IMR-90 (cell line): ENCODE results near the gene NLRC5.

Experiments
- CEBPB ChIP-seq: IDR thresholded peaks from 2 replicates; pipeline ENCODE4 v1.6.1; 2012; ENCODE audit warnings: low read depth, low read length, improper control_type of control experiment
- CHD1 ChIP-seq: IDR thresholded peaks from 2 replicates; pipeline ENCODE4 v1.6.1; 2012; ENCODE audit warnings: low read depth, low read length, improper control_type of control experiment
- ELK1 ChIP-seq: fragments of 150-350 bp; IDR thresholded peaks from 2 replicates; pipeline ENCODE4 v1.6.1; 2016; ENCODE audit warnings: low read depth, mild to moderate bottlenecking, low read length, moderate library complexity, borderline replicate concordance
- FOS ChIP-seq: fragments of 150-350 bp; IDR thresholded peaks from 2 replicates; pipeline ENCODE4 v1.6.1; 2016; ENCODE audit warnings: low read depth, low read length
- MAFK ChIP-seq: IDR thresholded peaks from 2 replicates; pipeline ENCODE4 v1.6.1; 2012; ENCODE audit warnings: low read depth, low read length, improper control_type of control experiment
- MAZ ChIP-seq: IDR thresholded peaks from 2 replicates; pipeline ENCODE4 v1.6.1; 2012; ENCODE audit warnings: low read depth, mild to moderate bottlenecking, low read length, improper control_type of control experiment, moderate library complexity, borderline replicate concordance
- POLR2A ChIP-seq: IDR thresholded peaks from 2 replicates; pipeline ENCODE4 v1.6.1; 2012; ENCODE audit warnings: mild to moderate bottlenecking, low read depth, low read length
- RAD21 ChIP-seq: IDR thresholded peaks from 2 replicates; pipeline ENCODE4 v1.6.1; 2012; ENCODE audit warnings: low read length, improper control_type of control experiment
- RFX5 ChIP-seq: IDR thresholded peaks from 2 replicates; pipeline ENCODE4 v1.8.0; 2012; ENCODE audit warnings: low read depth, mild to moderate bottlenecking, low read length, moderate library complexity
- TF ChIP-seq, protein P1 (sequence below): conservative IDR thresholded peaks from 2 replicates; pipeline ENCODE4 v1.5.1; 2012; ENCODE audit warnings: mild to moderate bottlenecking, low read depth, low read length, improper control_type of control experiment

DNA sequence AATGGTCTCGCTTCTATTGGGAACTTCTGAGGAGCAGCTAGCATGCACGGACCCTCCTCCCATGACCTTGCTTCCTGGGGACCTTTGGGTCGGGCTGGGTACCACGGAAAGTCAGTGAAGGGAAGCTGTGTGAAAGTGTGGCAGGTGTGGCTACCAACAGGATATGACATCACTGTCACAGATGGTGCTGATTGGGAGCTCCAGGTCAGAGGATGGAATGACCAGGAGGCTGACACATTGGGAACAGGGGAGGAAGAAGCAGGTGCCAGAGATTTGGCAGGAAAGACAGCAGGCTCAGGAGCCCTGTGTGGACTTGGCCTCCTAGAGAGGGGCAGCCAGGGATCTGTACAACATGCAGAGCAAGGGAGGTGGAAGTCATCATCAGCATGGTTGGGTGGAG is 137.1 kb downstream of the NLRC5 start:
- TF ChIP-seq CEBPB: no peak
- TF ChIP-seq RFX5: no peak
- no peak for TF ChIP-seq RAD21
- no peak for TF ChIP-seq CHD1
- no peak for TF ChIP-seq POLR2A
- TF ChIP-seq, protein P1, sequence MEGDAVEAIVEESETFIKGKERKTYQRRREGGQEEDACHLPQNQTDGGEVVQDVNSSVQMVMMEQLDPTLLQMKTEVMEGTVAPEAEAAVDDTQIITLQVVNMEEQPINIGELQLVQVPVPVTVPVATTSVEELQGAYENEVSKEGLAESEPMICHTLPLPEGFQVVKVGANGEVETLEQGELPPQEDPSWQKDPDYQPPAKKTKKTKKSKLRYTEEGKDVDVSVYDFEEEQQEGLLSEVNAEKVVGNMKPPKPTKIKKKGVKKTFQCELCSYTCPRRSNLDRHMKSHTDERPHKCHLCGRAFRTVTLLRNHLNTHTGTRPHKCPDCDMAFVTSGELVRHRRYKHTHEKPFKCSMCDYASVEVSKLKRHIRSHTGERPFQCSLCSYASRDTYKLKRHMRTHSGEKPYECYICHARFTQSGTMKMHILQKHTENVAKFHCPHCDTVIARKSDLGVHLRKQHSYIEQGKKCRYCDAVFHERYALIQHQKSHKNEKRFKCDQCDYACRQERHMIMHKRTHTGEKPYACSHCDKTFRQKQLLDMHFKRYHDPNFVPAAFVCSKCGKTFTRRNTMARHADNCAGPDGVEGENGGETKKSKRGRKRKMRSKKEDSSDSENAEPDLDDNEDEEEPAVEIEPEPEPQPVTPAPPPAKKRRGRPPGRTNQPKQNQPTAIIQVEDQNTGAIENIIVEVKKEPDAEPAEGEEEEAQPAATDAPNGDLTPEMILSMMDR: no peak
- no peak for TF ChIP-seq FOS
- TF ChIP-seq MAFK: no peak
- no peak for TF ChIP-seq ELK1
- TF ChIP-seq MAZ: no peak
